DND-41 (cell line): ENCODE results near the gene TAGAP.

Source experiments
- EZH2 ChIP-seq: IDR thresholded peaks from 3 replicates; pipeline ENCODE4 v1.6.1; 2012; ENCODE audit warnings: borderline replicate concordance, low read depth, mild to moderate bottlenecking, moderate library complexity, low read length, inconsistent platforms; ENCODE audit not compliant: severe bottlenecking
- TF ChIP-seq, protein P1 (sequence below): IDR thresholded peaks from 2 replicates; pipeline ENCODE4 v1.5.1; 2012; ENCODE audit warnings: borderline replicate concordance, low read length, moderate library complexity, mild to moderate bottlenecking; ENCODE audit not compliant: poor library complexity, severe bottlenecking; ENCODE audit errors: extremely low read depth

DNA sequence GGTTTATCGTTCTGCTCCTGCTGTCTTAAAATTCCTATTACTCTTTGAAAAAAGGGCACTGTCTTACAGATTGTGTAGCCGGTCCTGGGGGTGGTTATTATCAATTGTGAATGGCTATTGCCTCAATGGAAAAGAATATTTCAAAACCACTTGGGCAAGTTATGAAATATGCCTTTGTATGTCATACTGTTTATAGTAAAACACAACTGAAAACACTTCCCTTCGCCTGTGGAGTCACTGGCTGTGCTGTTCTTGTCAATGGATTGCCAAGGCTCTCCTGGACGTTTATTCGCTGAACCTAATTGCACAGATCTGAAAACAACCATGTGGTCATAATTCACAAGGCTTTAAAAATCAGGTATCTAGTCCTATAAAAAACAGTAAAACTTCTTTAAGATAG lies 47.8 kb upstream of the TAGAP start:
- no peak for TF ChIP-seq EZH2
- TF ChIP-seq, protein P1, sequence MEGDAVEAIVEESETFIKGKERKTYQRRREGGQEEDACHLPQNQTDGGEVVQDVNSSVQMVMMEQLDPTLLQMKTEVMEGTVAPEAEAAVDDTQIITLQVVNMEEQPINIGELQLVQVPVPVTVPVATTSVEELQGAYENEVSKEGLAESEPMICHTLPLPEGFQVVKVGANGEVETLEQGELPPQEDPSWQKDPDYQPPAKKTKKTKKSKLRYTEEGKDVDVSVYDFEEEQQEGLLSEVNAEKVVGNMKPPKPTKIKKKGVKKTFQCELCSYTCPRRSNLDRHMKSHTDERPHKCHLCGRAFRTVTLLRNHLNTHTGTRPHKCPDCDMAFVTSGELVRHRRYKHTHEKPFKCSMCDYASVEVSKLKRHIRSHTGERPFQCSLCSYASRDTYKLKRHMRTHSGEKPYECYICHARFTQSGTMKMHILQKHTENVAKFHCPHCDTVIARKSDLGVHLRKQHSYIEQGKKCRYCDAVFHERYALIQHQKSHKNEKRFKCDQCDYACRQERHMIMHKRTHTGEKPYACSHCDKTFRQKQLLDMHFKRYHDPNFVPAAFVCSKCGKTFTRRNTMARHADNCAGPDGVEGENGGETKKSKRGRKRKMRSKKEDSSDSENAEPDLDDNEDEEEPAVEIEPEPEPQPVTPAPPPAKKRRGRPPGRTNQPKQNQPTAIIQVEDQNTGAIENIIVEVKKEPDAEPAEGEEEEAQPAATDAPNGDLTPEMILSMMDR, result no peak
